GM12878 (cell line): ENCODE measurements around the gene HIVEP1. TPM values are rescaled to one million over a fixed set of nuclear protein-coding genes. Genes with fewer than 3 reads are reported as not detected.
A peak's percentile ranks its signal among the peaks of the same experiment; 100 is the strongest.

Experiments
- ATAC-seq: fragments of 200-7000 bp; cut with Tn5 transposase; 3 replicates; pipeline ENCODE4 v1.9.1; 2020; ENCODE audit warnings: mild to moderate bottlenecking, moderate library complexity
- BruUV-seq: library from RNA; stranded (reverse); fragments of 400-500 nt; replicated peaks from 2 replicates; lab custom pipeline; 2021; lab: Mats Ljungman, UMichigan
- CTCF ChIA-PET: fragments of 300-600 bp; sonication (Branson Sonifier 250); formaldehyde crosslinking; extraction: SDS; loops from one replicate; lab custom pipeline; 2021; ENCODE audit warnings: inconsistent platforms; lab: Yijun Ruan, JAX
- POLR2A ChIA-PET: fragments of 350-600 bp; formaldehyde crosslinking; extraction: SDS; loops from one replicate; lab custom pipeline; 2021; ENCODE audit warnings: inconsistent platforms; lab: Charles Lee
- RAD21 ChIA-PET: fragments of 300-600 bp; sonication (Branson Sonifier 250); formaldehyde crosslinking; loops from one replicate; lab custom pipeline; 2023; ENCODE audit warnings: antibody characterized with exemption; ENCODE audit not compliant: unreplicated experiment; lab: Charles Lee
- SMC1A ChIA-PET: fragments of 300-600 bp; sonication (Branson Sonifier 250); formaldehyde crosslinking; loops from one replicate; lab custom pipeline; 2023; ENCODE audit not compliant: unreplicated experiment, uncharacterized antibody; lab: Charles Lee
- DNase-seq: peaks from one replicate; pipeline ENCODE4 v3.0.0-alpha.2; 2011; ENCODE audit warnings: low read depth, low spot score
- FAIRE-seq: peaks from 3 replicates; lab custom pipeline; 2011; peaks lifted over from hg19 to GRCh38; lab: Jason Lieb, UNC
- H2AFZ ChIP-seq: 2 replicates; pipeline ENCODE4 v1.6.0; 2011; ENCODE audit warnings: low read depth, low read length, control low read depth; ENCODE audit not compliant: control insufficient read depth
- H3K27ac ChIP-seq: 2 replicates; pipeline ENCODE4 v1.5.1; 2011; ENCODE audit warnings: control low read depth; ENCODE audit not compliant: control insufficient read depth, insufficient read depth
- H3K27me3 ChIP-seq, 2 experiments: replicated peaks in 1 of 2; 2 replicates each; pipeline versions ENCODE4 v1.6.0 to v1.6.1; 2011; ENCODE audit warnings: low read length in 1 of 2; ENCODE audit not compliant: control insufficient read depth in 2 of 2, insufficient read depth in 2 of 2
- H3K36me3 ChIP-seq, 2 experiments: 2 replicates each; pipeline ENCODE4 v1.5.1; 2011; ENCODE audit warnings: low read length in 1 of 2; ENCODE audit not compliant: control insufficient read depth in 2 of 2, insufficient read depth in 2 of 2
- H3K4me1 ChIP-seq: 2 replicates; pipeline ENCODE4 v1.6.1; 2011; ENCODE audit warnings: mild to moderate bottlenecking, low read length, moderate library complexity, mixed read lengths; ENCODE audit not compliant: control insufficient read depth, insufficient read depth
- H3K4me2 ChIP-seq: 2 replicates; pipeline ENCODE4 v1.6.0; 2011; ENCODE audit warnings: control low read depth; ENCODE audit not compliant: control insufficient read depth, insufficient read depth
- H3K4me3 ChIP-seq: fragments of 200-600 bp; sonication (generic); 2 replicates; pipeline ENCODE4 v1.5.1; 2016
- H3K79me2 ChIP-seq: 2 replicates; pipeline ENCODE4 v1.6.0; 2011; ENCODE audit warnings: low read length; ENCODE audit not compliant: control insufficient read depth, insufficient read depth
- H3K9ac ChIP-seq: 2 replicates; pipeline ENCODE4 v1.8.0; 2011; ENCODE audit warnings: low read length, control low read depth, mixed read lengths; ENCODE audit not compliant: control insufficient read depth, insufficient read depth
- H3K9me3 ChIP-seq: replicated peaks from 3 replicates; pipeline ENCODE4 v1.5.1; 2011; ENCODE audit warnings: mild to moderate bottlenecking, low read length; ENCODE audit not compliant: control insufficient read depth, insufficient read depth
- H4K20me1 ChIP-seq: 2 replicates; pipeline ENCODE4 v1.6.0; 2011; ENCODE audit not compliant: control insufficient read depth, insufficient read depth
- ATF7 ChIP-seq: fragments of 450-650 bp; IDR thresholded peaks from 2 replicates; pipeline ENCODE4 v1.6.1; 2016; ENCODE audit warnings: low read depth, mild to moderate bottlenecking
- BRCA1 ChIP-seq: IDR thresholded peaks from 2 replicates; pipeline ENCODE4 v1.6.1; 2011; ENCODE audit warnings: low read depth, low read length, improper control_type of control experiment
- CREB1 ChIP-seq: IDR thresholded peaks from 2 replicates; pipeline ENCODE4 v1.6.1; 2012; ENCODE audit warnings: low read depth, mild to moderate bottlenecking, inconsistent platforms
- ESRRA ChIP-seq: IDR thresholded peaks from 2 replicates; pipeline ENCODE4 v1.6.1; 2012; ENCODE audit warnings: mild to moderate bottlenecking, low read length, improper control_type of control experiment
- IRF3 ChIP-seq: fragments of 450-650 bp; IDR thresholded peaks from 2 replicates; pipeline ENCODE4 v1.6.1; 2014; ENCODE audit warnings: mild to moderate bottlenecking
- KDM1A ChIP-seq: fragments of 200-600 bp; sonication (generic); IDR thresholded peaks from 2 replicates; pipeline ENCODE4 v1.6.1; 2016; ENCODE audit warnings: borderline replicate concordance
- MTA3 ChIP-seq: IDR thresholded peaks from 2 replicates; pipeline ENCODE4 v1.6.1; 2012; ENCODE audit warnings: low read length, inconsistent platforms, borderline replicate concordance
- POU2F2 ChIP-seq: IDR thresholded peaks from 3 replicates; pipeline ENCODE4 v1.6.1; 2011; ENCODE audit warnings: low read depth, mild to moderate bottlenecking, low read length, borderline replicate concordance
- RCOR1 ChIP-seq: conservative IDR thresholded peaks from 2 replicates; pipeline ENCODE4 v1.6.1; 2012; ENCODE audit warnings: low read depth, low read length, improper control_type of control experiment
- RELB ChIP-seq: fragments of 450-650 bp; IDR thresholded peaks from 2 replicates; pipeline ENCODE4 v1.6.1; 2017; ENCODE audit warnings: low read depth, mild to moderate bottlenecking, moderate library complexity
- SIN3A ChIP-seq: IDR thresholded peaks from 2 replicates; pipeline ENCODE4 v1.6.1; 2012; ENCODE audit warnings: low read depth, low read length, improper control_type of control experiment
- SMAD1 ChIP-seq: fragments of 450-650 bp; IDR thresholded peaks from 2 replicates; pipeline ENCODE4 v1.6.1; 2018; ENCODE audit warnings: mild to moderate bottlenecking, low read depth; ENCODE audit not compliant: partially characterized antibody
- SPI1 ChIP-seq: IDR thresholded peaks from 2 replicates; pipeline ENCODE4 v1.6.1; 2011; ENCODE audit warnings: low read depth, mild to moderate bottlenecking, low read length, moderate library complexity, borderline replicate concordance; ENCODE audit not compliant: insufficient read depth
- STAT3 ChIP-seq: IDR thresholded peaks from 2 replicates; pipeline ENCODE4 v1.6.1; 2011; ENCODE audit warnings: low read depth, low read length, improper control_type of control experiment
- ZNF24 ChIP-seq: fragments of 450-650 bp; IDR thresholded peaks from 2 replicates; pipeline ENCODE4 v1.6.1; 2017; ENCODE audit warnings: antibody characterized with exemption, mild to moderate bottlenecking
- WGBS: methylation state at CpG from one replicate; pipeline ENCODE4 v1.1.6; 2016; ENCODE audit warnings: low lambda C conversion rate; ENCODE audit not compliant: insufficient replicate concordance, insufficient coverage; ENCODE audit errors: missing lambda C conversion rate; 5-methylcytosine and 5-hydroxymethylcytosine counted together
- in situ Hi-C: fragments of 300-500 bp; cut with MboI; formaldehyde crosslinking; loops from 9 replicates; pipeline ENCODE4 v1.14.3; 2018; ENCODE audit warnings: mixed read lengths
- intact Hi-C: fragments of 100-400 bp; cut with micrococcal nuclease; formaldehyde crosslinking; loops from one replicate; pipeline ENCODE4 v1.14.2; 2022; ENCODE audit not compliant: unreplicated experiment
- polyA plus RNA-seq, 11 experiments: library from polyadenylated mRNA; depleted of rRNA in 4 of 11; unstranded in 6 of 11; stranded (reverse) in 5 of 11; fragments of >200 nt; fragmentation: Nextera tagmentation in 4 of 11; fragmentation: Illumina TruSeq in 1 of 11; extraction: Ambion mirVana in 4 of 11; extraction: Trizol in 1 of 11; gene quantifications; 1 replicate in 1 of 11; 2 replicates in 10 of 11; pipeline versions ENCODE4 v1.2.1 to v1.2.3, GENCODE V29; 2011 to 2016; ENCODE audit warnings: inconsistent platforms in 2 of 11, missing spikeins in 2 of 11, low read depth in 1 of 11
- total RNA-seq, 4 experiments: library from RNA; depleted of rRNA in 3 of 4; stranded (reverse); fragments of >200 nt in 3 of 4; fragmentation: Illumina TruSeq in 1 of 4; extraction: Trizol in 1 of 4; gene quantifications; 2 replicates each; pipeline versions ENCODE4 v1.2.1 to v1.2.3, GENCODE V29; 2013 to 2021

The HIVEP1 gene
- total and polyA plus RNA-seq, 10 of the 15 experiments (the other 5 are each of a cell fraction or from before 2014, with no cell fraction given): 4.3 to 37.5 (median 21.6) TPM

- Histone ChIP-seq H3K27me3 (no peaks in the 10 kb centered on the region), H3K4me3 (no peak overlapping the region), H3K27ac (no peak overlapping the region), H3K4me1 (no peaks in the 10 kb centered on the region)
- no peak for DNase-seq
- 34% methylated on average over 4 of the region's 4 CpGs for WGBS
- SMC1A ChIA-PET: interaction anchor here (1.1 kb wide), 2 partner anchors 141 to 452 kb away, joined by 3 to 4 read pairs; no protein-coding TSS in a partner anchor
- TF ChIP-seq SPI1 (peak; percentile 52; the same call in 1 of the 2 replicates), ZNF24 (no peak)
- TF ChIP-seq, all 136 proteins: peak for 1
- POLR2A ChIA-PET: no interaction called here
- H3K9me3 ChIP-seq: no peaks in the 10 kb centered on the region
- peaks cover 0 to 11% of the 10 kb centered on the region in 2 experiments; a peak in 3 of 4 replicates for H3K36me3 ChIP-seq
- H3K9ac ChIP-seq: no peak overlapping the region
- H3K79me2 ChIP-seq: no peaks in the 10 kb centered on the region
- intact Hi-C loops (no loop called here), in situ Hi-C loops (no loop called here)
- H3K4me2 ChIP-seq: no peak overlapping the region
- ATAC-seq (peak; percentile 66), FAIRE-seq (no peak)
- BruUV-seq: no TSS peak
- H4K20me1 ChIP-seq: no peaks in the 10 kb centered on the region
- no peak overlapping the region for H2AFZ ChIP-seq
- RAD21 ChIA-PET: interaction anchor here (0.6 kb wide), 1 partner anchor 566 kb away, joined by 3 read pairs; no protein-coding TSS in a partner anchor
- CTCF ChIA-PET: no interaction called here
Observed at GRCh38 chr6:12148841-12149240, 136.7 kb downstream of the HIVEP1 start.

GRCh38 chr6:12149944-12150510 is 137.9 kb downstream of the HIVEP1 start:
- DNase-seq (no peak), FAIRE-seq (no peak), ATAC-seq (no peak)
- no peaks in the 10 kb centered on the region for H4K20me1 ChIP-seq
- peaks cover 0 to 11% of the 10 kb centered on the region in 2 experiments; a peak in 3 of 4 replicates for H3K36me3 ChIP-seq
- H3K9ac ChIP-seq: no peak overlapping the region
- no TSS peak for BruUV-seq
- ChIA-PET SMC1A (no interaction called here), CTCF (interaction anchor here (0.6 to 1.2 kb wide), 3 partner anchors 346 to 494 kb away, joined by 3 to 4 read pairs (median 3); no protein-coding TSS in a partner anchor), POLR2A (interaction anchor here (0.5 kb wide), 1 partner anchor 48 kb away, joined by 4 read pairs; no protein-coding TSS in a partner anchor), RAD21 (no interaction called here)
- in situ Hi-C loops (no loop called here), intact Hi-C loops (loop anchor here (2.0 kb wide), 1 partner anchor 139 kb away; no protein-coding TSS in a partner anchor)
- no peaks in the 10 kb centered on the region for H3K4me1 ChIP-seq
- WGBS: 94% methylated on average over 11 of the region's 11 CpGs
- H3K27ac ChIP-seq: no peak overlapping the region
- no peaks in the 10 kb centered on the region; the same call in 2 of the 3 replicates for H3K9me3 ChIP-seq
- no peak overlapping the region for H2AFZ ChIP-seq
- no peaks in the 10 kb centered on the region for H3K79me2 ChIP-seq
- H3K27me3 ChIP-seq: no peaks in the 10 kb centered on the region
- H3K4me2 ChIP-seq: no peak overlapping the region
- H3K4me3 ChIP-seq: no peak overlapping the region
- no peak for TF ChIP-seq SPI1
- no peak for TF ChIP-seq IRF3
- no peak for TF ChIP-seq POU2F2
- TF ChIP-seq SMAD1: no peak
- TF ChIP-seq KDM1A: no peak
- TF ChIP-seq SIN3A: no peak
- no peak for TF ChIP-seq ATF7
- TF ChIP-seq RCOR1: no peak
- TF ChIP-seq BRCA1: no peak
- TF ChIP-seq CREB1: no peak
- TF ChIP-seq STAT3: no peak
- no peak for TF ChIP-seq MTA3
- TF ChIP-seq ESRRA: no peak
- TF ChIP-seq RELB: no peak
